Prostate gland (tissue), 2 donors: ENCODE data around the gene VSNL1. TPM values are rescaled to one million over a fixed set of nuclear protein-coding genes. Genes with fewer than 3 reads are reported as not detected.

ENCODE experiments used
- DNase-seq: peaks from one replicate; pipeline ENCODE4 v3.0.0-alpha.2; 2019; ENCODE audit warnings: low spot score
- H3K27ac ChIP-seq, 2 donors: fragments of 200-600 bp; sonication (generic); 2 replicates each; pipeline ENCODE4 v1.5.1; 2017 to 2019
- H3K27me3 ChIP-seq: fragments of 200-600 bp; sonication (generic); replicated peaks from 2 replicates; pipeline ENCODE4 v1.5.1; 2019; ENCODE audit not compliant: insufficient read depth
- H3K36me3 ChIP-seq, 2 donors: fragments of 200-600 bp; sonication (generic); 1 replicate in 1 of 2; 2 replicates in 1 of 2; pipeline versions ENCODE4 v1.5.1 to v1.8.1; 2017 to 2019
- H3K4me1 ChIP-seq: fragments of 200-600 bp; sonication (generic); replicated peaks from 2 replicates; pipeline ENCODE4 v1.5.1; 2019
- H3K4me3 ChIP-seq, 2 donors: fragments of 200-600 bp; sonication (generic); 2 replicates each; pipeline ENCODE4 v1.5.1; 2017 to 2019
- H3K9me3 ChIP-seq: fragments of 200-600 bp; sonication (generic); 2 replicates; pipeline ENCODE4 v1.5.1; 2017
- POLR2A ChIP-seq: fragments of 450-650 bp; IDR thresholded peaks from one replicate; pipeline ENCODE4 v1.6.1; 2016; ENCODE audit warnings: antibody characterized with exemption, mild to moderate bottlenecking
- POLR2AphosphoS5 ChIP-seq: sonication (generic); formaldehyde crosslinking; IDR thresholded peaks from one replicate; pipeline ENCODE4 v1.6.1; 2017; ENCODE audit warnings: antibody characterized with exemption
- WGBS: methylation state at CpG from one replicate; pipeline ENCODE4 v1.1.5; 2018; 5-methylcytosine and 5-hydroxymethylcytosine counted together
- intact Hi-C: fragments of 100-400 bp; cut with DNase I; formaldehyde crosslinking; loops from one replicate; pipeline ENCODE4 v1.14.2; 2022
- total RNA-seq, 2 donors: library from RNA; depleted of rRNA; stranded (reverse); fragments of >200 nt; gene quantifications; one replicate each; pipeline ENCODE4 v1.1.0, GENCODE V29; 2016
- TF ChIP-seq, protein P1 (sequence below), 4 experiments: fragments of 200-600 bp in 2 of 4; fragments of 450-650 bp in 2 of 4; sonication (generic) in 2 of 4; IDR thresholded peaks; 1 replicate in 3 of 4; 2 replicates in 1 of 4; pipeline ENCODE4 v1.5.1; 2016 to 2019; ENCODE audit warnings: antibody characterized with exemption in 4 of 4, mild to moderate bottlenecking in 2 of 4, moderate library complexity in 2 of 4

Gene VSNL1
- total RNA-seq, 2 donors from 2014 or later, result 4.4 to 11.7 TPM

DNA sequence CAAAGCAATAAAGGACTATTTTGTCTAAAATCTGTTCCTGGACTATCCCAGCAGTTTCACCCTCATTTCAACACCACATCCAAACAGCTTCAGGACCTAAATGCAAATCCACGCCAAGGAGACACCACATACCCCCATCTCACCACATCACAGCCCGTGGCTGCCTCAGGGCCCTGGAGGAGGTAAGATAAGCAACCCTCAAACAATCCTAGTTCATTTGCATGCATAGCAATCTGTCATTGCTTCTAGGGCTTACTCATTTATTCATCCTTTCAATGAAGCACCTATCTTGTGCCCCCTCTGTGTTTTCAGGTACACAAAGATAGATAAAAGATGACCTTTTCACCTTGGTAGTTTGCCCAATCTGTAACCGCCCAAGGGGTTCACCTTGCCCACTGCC, 86.5 kb downstream of the VSNL1 start:
- Histone ChIP-seq H3K27ac (no peak overlapping the region), H3K4me1 (no peaks in the 10 kb centered on the region), H3K36me3 (no peaks in the 10 kb centered on the region), H3K4me3 (no peak overlapping the region), H3K27me3 (no peaks in the 10 kb centered on the region), H3K9me3 (no peaks in the 10 kb centered on the region)
- no peak for DNase-seq
- intact Hi-C loops, result no loop called here
- TF ChIP-seq, protein P1, sequence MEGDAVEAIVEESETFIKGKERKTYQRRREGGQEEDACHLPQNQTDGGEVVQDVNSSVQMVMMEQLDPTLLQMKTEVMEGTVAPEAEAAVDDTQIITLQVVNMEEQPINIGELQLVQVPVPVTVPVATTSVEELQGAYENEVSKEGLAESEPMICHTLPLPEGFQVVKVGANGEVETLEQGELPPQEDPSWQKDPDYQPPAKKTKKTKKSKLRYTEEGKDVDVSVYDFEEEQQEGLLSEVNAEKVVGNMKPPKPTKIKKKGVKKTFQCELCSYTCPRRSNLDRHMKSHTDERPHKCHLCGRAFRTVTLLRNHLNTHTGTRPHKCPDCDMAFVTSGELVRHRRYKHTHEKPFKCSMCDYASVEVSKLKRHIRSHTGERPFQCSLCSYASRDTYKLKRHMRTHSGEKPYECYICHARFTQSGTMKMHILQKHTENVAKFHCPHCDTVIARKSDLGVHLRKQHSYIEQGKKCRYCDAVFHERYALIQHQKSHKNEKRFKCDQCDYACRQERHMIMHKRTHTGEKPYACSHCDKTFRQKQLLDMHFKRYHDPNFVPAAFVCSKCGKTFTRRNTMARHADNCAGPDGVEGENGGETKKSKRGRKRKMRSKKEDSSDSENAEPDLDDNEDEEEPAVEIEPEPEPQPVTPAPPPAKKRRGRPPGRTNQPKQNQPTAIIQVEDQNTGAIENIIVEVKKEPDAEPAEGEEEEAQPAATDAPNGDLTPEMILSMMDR (IDR thresholded peaks at IDR 0.05), result no peak
- TF ChIP-seq POLR2A (no peak), POLR2AphosphoS5 (no peak)
- WGBS, result 83% methylated on average over 3 of the region's 3 CpGs

DNA sequence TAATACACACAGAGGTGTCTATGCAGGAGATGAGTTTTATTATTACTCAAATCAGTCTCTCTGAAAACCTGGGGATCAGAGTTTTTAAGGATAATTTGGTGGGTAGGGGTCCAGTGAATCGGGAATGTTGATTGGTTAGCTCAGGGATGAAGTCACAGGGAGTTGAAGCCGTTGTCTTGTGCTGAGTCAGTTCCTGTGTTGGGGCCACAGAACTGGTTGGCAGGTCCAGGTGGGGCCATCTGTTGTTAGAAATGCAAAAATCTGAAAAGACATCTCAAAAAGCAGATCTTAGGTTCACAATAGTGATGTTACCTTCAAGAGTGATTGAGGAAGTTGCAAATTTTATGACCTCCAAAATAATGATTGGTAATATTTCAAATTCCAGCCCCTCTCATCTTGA, 86.9 kb downstream of the VSNL1 start:
- no peak for DNase-seq
- 79% methylated on average over 2 of the region's 2 CpGs for WGBS
- Histone ChIP-seq H3K4me1 (no peaks in the 10 kb centered on the region), H3K27ac (no peak overlapping the region), H3K27me3 (no peaks in the 10 kb centered on the region), H3K36me3 (no peaks in the 10 kb centered on the region), H3K4me3 (no peak overlapping the region), H3K9me3 (no peaks in the 10 kb centered on the region)
- intact Hi-C loops, result no loop called here
- TF ChIP-seq POLR2A, result no peak

DNA sequence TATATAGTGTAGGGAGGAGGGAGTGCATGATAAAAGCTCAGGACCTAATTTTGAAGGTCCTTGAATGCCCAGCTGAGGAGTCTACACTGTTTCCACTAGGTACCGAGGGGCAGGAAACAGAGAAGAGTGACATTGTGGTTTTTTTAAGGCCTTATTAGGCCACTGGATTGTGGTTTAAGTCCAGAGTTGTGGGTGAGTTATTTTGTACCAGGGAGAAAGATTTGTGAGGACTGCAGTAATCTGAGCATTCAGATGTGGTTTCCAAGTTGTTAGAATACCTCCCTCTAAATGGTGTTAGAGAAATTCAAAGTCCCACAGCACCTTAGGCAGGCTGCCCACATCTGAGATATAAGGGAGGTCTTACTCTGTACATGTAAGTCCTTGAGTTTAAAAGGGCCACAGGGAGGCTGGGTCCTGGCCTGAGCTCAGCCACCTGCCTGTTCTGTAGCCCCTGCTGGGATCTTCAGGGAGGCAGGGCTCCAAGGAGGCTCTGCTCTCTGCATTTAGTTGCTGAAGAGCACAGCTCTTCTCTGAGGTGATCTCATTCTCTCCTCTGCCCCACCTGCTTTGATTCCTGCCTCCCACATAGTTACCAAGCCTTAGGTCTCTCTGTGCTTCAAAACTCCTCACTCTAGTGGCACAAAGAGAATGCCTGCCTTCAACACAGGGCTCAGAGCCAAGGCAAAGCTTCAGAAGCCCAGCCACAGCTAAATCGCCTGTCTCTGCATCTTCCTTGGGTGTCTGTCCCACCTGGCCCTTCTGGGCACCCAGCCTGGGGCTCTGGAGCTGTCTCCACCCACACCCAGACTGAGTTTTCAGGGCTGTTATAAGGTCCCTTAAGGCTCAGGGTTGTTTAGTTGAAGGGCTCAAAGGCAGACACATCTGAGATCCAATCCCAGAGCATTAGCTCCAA, 88.1 kb downstream of the VSNL1 start:
- intact Hi-C loops, result no loop called here
- Histone ChIP-seq H3K9me3 (no peaks in the 10 kb centered on the region), H3K27ac (no peak overlapping the region), H3K36me3 (no peaks in the 10 kb centered on the region), H3K4me1 (no peaks in the 10 kb centered on the region), H3K4me3 (no peak overlapping the region), H3K27me3 (no peaks in the 10 kb centered on the region)
- DNase-seq, result no peak
- TF ChIP-seq POLR2A, result no peak
- TF ChIP-seq POLR2AphosphoS5, result no peak
- TF ChIP-seq, protein P1 (IDR thresholded peaks at IDR 0.05), result no peak
- WGBS, result 38% methylated on average over 2 of the region's 2 CpGs

DNA sequence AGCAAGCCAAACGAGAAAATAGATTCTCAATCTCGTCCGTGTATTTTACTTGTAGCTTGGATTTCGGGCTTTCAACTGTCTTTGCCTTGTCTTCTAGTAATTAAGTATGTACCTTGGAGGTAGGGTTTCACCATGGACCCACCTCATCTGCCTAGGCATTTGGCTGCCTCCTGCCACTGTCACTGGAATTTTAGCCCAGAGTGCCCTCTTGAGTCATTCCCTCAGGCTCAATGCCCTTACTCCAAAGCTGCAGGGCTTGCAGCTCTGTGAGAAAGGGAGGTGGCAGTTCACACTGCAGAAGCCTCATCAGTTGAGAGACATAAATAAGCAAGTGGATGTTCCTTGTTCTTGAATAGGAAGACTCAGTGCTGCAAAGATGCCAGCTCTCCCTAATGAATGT, 89.6 kb downstream of the VSNL1 start:
- no peak overlapping the region for H3K4me3 ChIP-seq
- H3K4me1 ChIP-seq, result no peaks in the 10 kb centered on the region
- TF ChIP-seq POLR2A (no peak), POLR2AphosphoS5 (no peak)
- TF ChIP-seq, protein P1 (IDR thresholded peaks at IDR 0.05), result no peak
- H3K27me3 ChIP-seq, result no peaks in the 10 kb centered on the region
- H3K27ac ChIP-seq, result no peak overlapping the region
- DNase-seq, result no peak
- intact Hi-C loops, result no loop called here
- H3K9me3 ChIP-seq, result no peaks in the 10 kb centered on the region
- WGBS, result 97% methylated on average over 4 of the region's 4 CpGs
- no peaks in the 10 kb centered on the region for H3K36me3 ChIP-seq

DNA sequence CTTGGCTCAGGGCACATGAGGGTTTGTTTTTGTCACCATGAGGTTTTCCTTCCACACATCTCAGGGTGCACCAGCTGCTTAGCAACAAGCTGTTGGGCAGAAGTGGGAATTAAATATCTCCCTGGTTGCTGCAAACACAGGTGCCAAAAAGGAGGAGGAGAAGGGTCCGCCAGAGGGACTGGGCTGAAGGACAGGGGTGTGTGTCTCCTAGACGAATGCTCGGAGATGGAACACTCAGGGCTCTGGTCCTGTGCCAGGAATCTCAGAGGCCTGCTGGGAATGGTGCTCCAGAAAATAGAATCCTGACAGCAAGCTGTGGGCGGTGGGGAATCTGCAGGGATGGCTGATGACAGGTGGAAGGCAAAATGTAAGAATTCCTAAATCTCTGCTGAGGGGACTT, 94.5 kb downstream of the VSNL1 start:
- H3K4me3 ChIP-seq, result no peak overlapping the region
- no peaks in the 10 kb centered on the region for H3K9me3 ChIP-seq
- no peak for DNase-seq
- H3K36me3 ChIP-seq, result no peaks in the 10 kb centered on the region
- H3K27me3 ChIP-seq, result no peaks in the 10 kb centered on the region
- TF ChIP-seq, protein P1 (IDR thresholded peaks at IDR 0.05), result no peak
- TF ChIP-seq POLR2A (no peak), POLR2AphosphoS5 (no peak)
- no peak overlapping the region for H3K27ac ChIP-seq
- intact Hi-C loops, result no loop called here
- no peaks in the 10 kb centered on the region for H3K4me1 ChIP-seq
- 67% methylated on average over 4 of the region's 4 CpGs for WGBS
